Activated naive CD4-positive, alpha-beta T cell treated with anti-CD3 and anti-CD28 coated beads, Interleukin-2, amount 10 ng/mL, durations not matched to agents 7 days and 5 days (primary cell): ENCODE measurements around the gene CD248.
A peak's percentile ranks its signal among the peaks of the same experiment; 100 is the strongest.

Experiments
- CTCF ChIA-PET: fragments of 350-600 bp; sonication (Branson Sonifier 250); formaldehyde crosslinking; loops from one replicate; lab custom pipeline; 2021; ENCODE audit warnings: antibody characterized with exemption; lab: Charles Lee
- DNase-seq: peaks from one replicate; pipeline ENCODE4 v3.0.0-alpha.2; 2020
- H3K27ac Mint-ChIP-seq: one replicate; pipeline ENCODE4 v1.8.0; 2021; ENCODE audit warnings: mild to moderate bottlenecking, moderate library complexity, mixed read lengths
- H3K27me3 Mint-ChIP-seq: one replicate; pipeline ENCODE4 v1.8.0; 2021; ENCODE audit warnings: mild to moderate bottlenecking, mixed read lengths
- H3K36me3 Mint-ChIP-seq: one replicate; pipeline ENCODE4 v1.8.0; 2021; ENCODE audit warnings: mixed read lengths
- H3K4me1 Mint-ChIP-seq: one replicate; pipeline ENCODE4 v1.8.0; 2021; ENCODE audit warnings: mixed read lengths
- H3K4me3 Mint-ChIP-seq: one replicate; pipeline ENCODE4 v1.8.0; 2021; ENCODE audit warnings: mild to moderate bottlenecking, moderate library complexity, mixed read lengths
- H3K9me3 Mint-ChIP-seq: one replicate; pipeline ENCODE4 v1.8.0; 2021; ENCODE audit warnings: mixed read lengths

The CD248 gene

GRCh38 chr11:66317723-66318599, 1.1 kb upstream of the CD248 start:
- Mint-ChIP-seq H3K27ac (peak overlapping the region; percentile 98), H3K4me3 (peak overlapping the region; percentile 68), H3K9me3 (peaks cover 10% of the 10 kb centered on the region), H3K27me3 (peaks cover 9% of the 10 kb centered on the region), H3K4me1 (peaks cover 77% of the 10 kb centered on the region), H3K36me3 (peaks cover 22% of the 10 kb centered on the region)
- CTCF ChIA-PET: interaction anchor here (0.6 kb wide), 1 partner anchor 103 kb away, joined by 3 read pairs; no protein-coding TSS in a partner anchor
- peak; percentile 85 for DNase-seq

- peaks cover 75% of the 10 kb centered on the region for H3K4me1 Mint-ChIP-seq
Measured at GRCh38 chr11:66317322-66317722, 478 bp upstream of the CD248 start.

GRCh38 chr11:66315921-66316811, 678 bp downstream of the CD248 start:
- DNase-seq: no peak
- CTCF ChIA-PET: interaction anchor here (0.8 to 0.9 kb wide), 2 partner anchors 8 to 28 kb away, joined by 3 read pairs; partner anchors contain the start of gene BRMS1
- H3K27me3 Mint-ChIP-seq: peaks cover 9% of the 10 kb centered on the region
- peaks cover 10% of the 10 kb centered on the region for H3K9me3 Mint-ChIP-seq
- peak overlapping the region; percentile 26 for H3K4me3 Mint-ChIP-seq
- H3K4me1 Mint-ChIP-seq: peaks cover 75% of the 10 kb centered on the region
- peaks cover 22% of the 10 kb centered on the region for H3K36me3 Mint-ChIP-seq
- H3K27ac Mint-ChIP-seq: peak overlapping the region; percentile 64

More at GRCh38 chr11:66317322-66317722, 478 bp upstream of the CD248 start:
- H3K27me3 Mint-ChIP-seq: peaks cover 9% of the 10 kb centered on the region
- H3K9me3 Mint-ChIP-seq: peaks cover 10% of the 10 kb centered on the region
- peak overlapping the region; percentile 68 for H3K4me3 Mint-ChIP-seq
- DNase-seq: peak; percentile 61
- peak overlapping the region; percentile 98 for H3K27ac Mint-ChIP-seq
- CTCF ChIA-PET: interaction anchor here (0.9 kb wide), 1 partner anchor 27 kb away, joined by 3 read pairs; the partner anchor contains the start of gene BRMS1
- H3K36me3 Mint-ChIP-seq: peaks cover 22% of the 10 kb centered on the region

GRCh38 chr11:66315498-66315885, 1.4 kb downstream of the CD248 start:
- peaks cover 21% of the 10 kb centered on the region for H3K36me3 Mint-ChIP-seq
- H3K4me1 Mint-ChIP-seq: peaks cover 73% of the 10 kb centered on the region
- CTCF ChIA-PET: interaction anchor here (0.8 kb wide), 1 partner anchor 9 kb away, joined by 3 read pairs; no protein-coding TSS in a partner anchor
- H3K27me3 Mint-ChIP-seq: peaks cover 9% of the 10 kb centered on the region
- peak overlapping the region; percentile 45 for H3K4me3 Mint-ChIP-seq
- peak overlapping the region; percentile 74 for H3K27ac Mint-ChIP-seq
- peaks cover 10% of the 10 kb centered on the region for H3K9me3 Mint-ChIP-seq
- no peak for DNase-seq

- Mint-ChIP-seq H3K4me1 (peaks cover 67% of the 10 kb centered on the region), H3K36me3 (peaks cover 15% of the 10 kb centered on the region), H3K27ac (peak overlapping the region; percentile 100), H3K9me3 (peaks cover 4% of the 10 kb centered on the region), H3K4me3 (peak overlapping the region; percentile 85), H3K27me3 (peaks cover 12% of the 10 kb centered on the region)
- CTCF ChIA-PET: interaction anchor here (0.8 kb wide), 1 partner anchor 9 kb away, joined by 3 read pairs; no protein-coding TSS in a partner anchor
- DNase-seq: no peak
Measured at GRCh38 chr11:66314561-66315497, 2.0 kb downstream of the CD248 start.

- peak overlapping the region; percentile 85 for H3K4me3 Mint-ChIP-seq
- DNase-seq: no peak
- H3K9me3 Mint-ChIP-seq: peaks cover 1% of the 10 kb centered on the region
- peaks cover 15% of the 10 kb centered on the region for H3K27me3 Mint-ChIP-seq
- CTCF ChIA-PET: interaction anchor here (6.6 kb wide), 1 partner anchor 74 kb away, joined by 80 read pairs; no protein-coding TSS in a partner anchor
- peak overlapping the region; percentile 100 for H3K27ac Mint-ChIP-seq
- H3K4me1 Mint-ChIP-seq: peaks cover 60% of the 10 kb centered on the region
- peaks cover 11% of the 10 kb centered on the region for H3K36me3 Mint-ChIP-seq
Measured at GRCh38 chr11:66314186-66314501, 2.7 kb downstream of the CD248 start.

- H3K9me3 Mint-ChIP-seq: no peaks in the 10 kb centered on the region
- peaks cover 54% of the 10 kb centered on the region for H3K4me1 Mint-ChIP-seq
- H3K27me3 Mint-ChIP-seq: peaks cover 19% of the 10 kb centered on the region
- DNase-seq: no peak
- H3K36me3 Mint-ChIP-seq: peaks cover 6% of the 10 kb centered on the region
- H3K27ac Mint-ChIP-seq: peak overlapping the region; percentile 100
- H3K4me3 Mint-ChIP-seq: peak overlapping the region; percentile 85
- CTCF ChIA-PET: interaction anchor here (1.1 to 6.6 kb wide), 6 partner anchors 13 to 74 kb away, joined by 9 to 80 read pairs (median 28); partner anchors contain the start of genes B4GAT1, BRMS1 and RIN1
Measured at GRCh38 chr11:66313321-66314185, 3.3 kb downstream of the CD248 start.

GRCh38 chr11:66312549-66313320, 4.1 kb downstream of the CD248 start:
- DNase-seq: peak; percentile 100
- CTCF ChIA-PET: interaction anchor here (0.9 to 6.6 kb wide), 15 partner anchors 9 to 109 kb away, joined by 3 to 80 read pairs (median 9); partner anchors contain the start of genes B4GAT1, BRMS1, NPAS4 and RIN1
- peak overlapping the region; percentile 100 for H3K27ac Mint-ChIP-seq
- peak overlapping the region; percentile 85 for H3K4me3 Mint-ChIP-seq
- no peaks in the 10 kb centered on the region for H3K9me3 Mint-ChIP-seq
- peaks cover 46% of the 10 kb centered on the region for H3K4me1 Mint-ChIP-seq
- H3K27me3 Mint-ChIP-seq: peaks cover 19% of the 10 kb centered on the region
- peaks cover 4% of the 10 kb centered on the region for H3K36me3 Mint-ChIP-seq

- Mint-ChIP-seq H3K4me1 (peaks cover 39% of the 10 kb centered on the region), H3K27me3 (peaks cover 24% of the 10 kb centered on the region), H3K36me3 (peaks cover 4% of the 10 kb centered on the region), H3K9me3 (no peaks in the 10 kb centered on the region), H3K27ac (peak overlapping the region; percentile 100), H3K4me3 (peak overlapping the region; percentile 85)
- CTCF ChIA-PET: interaction anchor here (0.7 to 6.6 kb wide), 29 partner anchors 10 to 109 kb away, joined by 3 to 80 read pairs (median 4); partner anchors contain the start of genes B4GAT1, BRMS1, NPAS4 and RIN1
- DNase-seq: peak; percentile 98
Measured at GRCh38 chr11:66311965-66312548, 4.8 kb downstream of the CD248 start.

- Mint-ChIP-seq H3K27me3 (peaks cover 24% of the 10 kb centered on the region), H3K4me1 (peaks cover 38% of the 10 kb centered on the region), H3K27ac (peak overlapping the region; percentile 100), H3K36me3 (peaks cover 4% of the 10 kb centered on the region), H3K9me3 (no peaks in the 10 kb centered on the region), H3K4me3 (peak overlapping the region; percentile 85)
- CTCF ChIA-PET: interaction anchor here (0.7 to 6.6 kb wide), 26 partner anchors 10 to 110 kb away, joined by 3 to 80 read pairs (median 4); partner anchors contain the start of genes B4GAT1, BRMS1, NPAS4 and RIN1
- DNase-seq: no peak
Measured at GRCh38 chr11:66311470-66311964, 5.3 kb downstream of the CD248 start.
